Gastroesophageal sphincter (tissue), 3 donors: ENCODE measurements around the gene IGFL4.

Source experiments
- CTCF ChIP-seq, 4 experiments: fragments of 200-600 bp in 2 of 4; fragments of 450-650 bp in 2 of 4; sonication (generic) in 1 of 4; IDR thresholded peaks; one replicate each; pipeline ENCODE4 v1.5.1; 2017 to 2019; ENCODE audit warnings: antibody characterized with exemption in 4 of 4, mild to moderate bottlenecking in 2 of 4, moderate library complexity in 2 of 4
- POLR2AphosphoS5 ChIP-seq: sonication (generic); formaldehyde crosslinking; IDR thresholded peaks from one replicate; pipeline ENCODE4 v1.6.1; 2017; ENCODE audit warnings: antibody characterized with exemption

GRCh38 chr19:46090444-46090843 is 49.6 kb upstream of the IGFL4 start:
- no peak for TF ChIP-seq POLR2AphosphoS5
- TF ChIP-seq CTCF (IDR thresholded peaks at IDR 0.05) = no peak
